NCI-H1092 (cell line): ENCODE results near the gene BABAM1.
"Not testable (repeated sequence)": the region's sequence is repeated elsewhere in the genome, so short reads cannot be mapped to it uniquely, and the experiment has no call there.

ENCODE experiments used
- DNase-seq: peaks from one replicate; lab custom pipeline; 2025; lab: John Stamatoyannopoulos, UW

The BABAM1 gene

GRCh38 chr19:17275441-17276175 lies 8.4 kb downstream of the BABAM1 start:
- DNase-seq = no peak

GRCh38 chr19:17279436-17279835 lies 12.2 kb downstream of the BABAM1 start:
- DNase-seq = no peak

- no peak for DNase-seq
These were observed 14.4 kb downstream of the BABAM1 start, which contains the start of gene ANKLE1 for GRCh38 chr19:17281391-17282304. ANKLE1 (plus strand) TSS chr19:17281901; CDS start chr19:17281921, 20 bp downstream.

- peak; percentile 75 for DNase-seq
These were observed 15.4 kb downstream of the BABAM1 start for GRCh38 chr19:17282488-17283125.

GRCh38 chr19:17283504-17283996 lies 16.3 kb downstream of the BABAM1 start:
- DNase-seq = no peak

DNA sequence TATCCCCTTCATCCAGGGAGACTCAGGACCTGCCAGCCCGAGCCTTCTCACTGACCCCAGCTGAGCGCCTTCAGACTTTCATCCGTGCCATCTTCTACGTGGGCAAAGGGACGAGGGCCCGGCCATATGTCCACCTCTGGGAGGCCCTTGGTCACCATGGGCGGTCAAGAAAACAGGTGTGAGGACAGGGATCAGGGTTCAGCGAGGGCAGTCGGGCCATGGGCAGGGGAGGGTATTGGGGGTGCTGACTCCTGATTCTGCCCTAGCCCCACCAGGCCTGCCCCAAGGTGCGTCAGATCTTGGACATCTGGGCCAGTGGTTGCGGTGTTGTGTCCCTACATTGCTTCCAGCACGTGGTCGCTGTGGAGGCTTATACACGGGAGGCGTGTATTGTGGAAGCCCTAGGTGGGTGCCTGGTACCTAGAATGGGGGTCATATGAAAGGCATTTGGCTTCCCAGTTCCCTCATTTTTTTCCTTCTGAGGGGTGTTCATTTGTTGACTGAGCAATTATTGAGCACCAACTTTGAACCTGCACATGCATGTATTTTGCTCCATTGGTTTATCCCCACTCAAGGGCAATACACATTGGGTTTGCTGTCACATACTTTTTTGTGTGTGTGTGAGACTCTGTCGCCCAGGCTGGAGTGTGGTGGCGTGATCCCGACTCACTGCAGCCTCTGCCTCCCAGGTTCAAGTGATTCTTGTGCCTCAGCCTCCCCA lies 18.3 kb downstream of the BABAM1 start:
- no peak for DNase-seq

DNA sequence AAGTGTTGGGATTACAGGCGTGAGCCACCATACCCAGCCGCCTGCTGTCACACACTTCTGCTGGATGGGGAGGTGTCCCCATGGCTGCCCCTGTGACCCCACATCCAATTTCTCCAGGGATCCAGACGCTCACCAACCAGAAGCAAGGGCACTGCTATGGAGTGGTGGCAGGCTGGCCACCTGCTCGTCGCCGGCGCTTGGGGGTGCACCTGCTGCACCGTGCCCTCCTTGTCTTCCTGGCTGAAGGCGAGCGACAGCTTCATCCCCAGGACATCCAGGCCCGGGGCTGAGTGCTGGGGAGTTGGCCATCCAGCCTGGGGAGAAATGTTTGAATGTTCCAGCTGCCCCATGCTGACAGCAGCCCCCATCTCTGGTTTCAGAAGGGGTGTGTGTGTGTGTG lies 19.0 kb downstream of the BABAM1 start:
- DNase-seq = no peak

GRCh38 chr19:17286752-17287151 lies 19.5 kb downstream of the BABAM1 start:
- no peak for DNase-seq

DNA sequence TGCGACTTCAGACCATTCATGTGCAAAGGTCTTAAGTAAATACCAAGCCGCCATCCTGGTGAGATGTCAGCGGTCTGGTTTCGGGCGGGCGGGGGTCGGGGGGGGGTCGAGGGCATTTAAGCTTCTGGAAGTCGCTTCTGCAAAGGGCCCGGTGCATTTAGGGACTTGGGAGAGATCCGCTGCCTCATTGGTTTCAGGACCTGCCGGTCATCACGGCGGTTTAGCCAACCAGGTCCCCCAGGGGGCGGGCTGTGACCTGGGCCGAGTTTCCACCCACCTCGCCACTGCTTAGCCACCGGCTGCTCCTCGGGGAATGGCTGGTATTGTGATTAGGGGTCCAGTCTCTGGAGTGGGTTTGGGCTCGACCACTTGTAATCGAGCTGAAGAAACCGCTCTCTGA lies 22.2 kb downstream of the BABAM1 start:
- DNase-seq = no peak

DNA sequence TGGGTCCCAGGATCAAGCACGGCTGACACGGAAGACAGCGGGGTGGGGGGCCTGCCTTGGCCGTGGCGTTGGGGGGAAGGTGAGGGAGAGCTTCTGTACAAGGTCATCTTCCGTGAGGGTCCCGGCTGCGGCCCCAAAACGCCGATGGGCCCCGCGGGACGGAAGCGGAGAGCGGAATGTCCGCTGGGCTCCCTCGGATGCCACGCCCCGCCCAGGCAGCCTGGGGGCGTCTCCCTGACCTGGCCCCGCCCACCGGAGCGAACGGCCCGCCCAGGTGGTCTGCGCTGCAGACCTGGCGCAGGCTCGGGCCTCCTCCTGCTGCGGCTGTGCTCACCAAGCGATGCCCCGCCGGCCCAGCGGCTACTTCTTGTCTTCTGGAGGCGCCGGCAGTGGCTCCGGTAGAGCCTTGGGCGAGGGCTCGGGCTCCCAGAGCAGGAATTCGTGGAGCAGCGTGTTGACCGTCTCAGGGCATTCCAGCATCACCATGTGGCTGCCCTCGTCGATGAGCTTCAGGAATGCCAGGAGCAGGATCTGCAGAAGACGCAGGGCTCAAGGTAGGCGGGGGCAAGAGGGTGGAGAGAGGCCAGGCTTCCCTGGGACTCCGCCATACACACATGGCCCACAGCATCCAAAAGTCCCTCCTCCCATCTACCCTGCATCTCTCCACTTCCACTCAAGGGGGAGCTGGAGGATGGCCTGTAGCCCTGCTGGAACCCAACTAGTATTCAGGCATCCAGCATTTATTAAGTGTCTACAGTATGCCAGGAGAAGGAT lies 25.2 kb downstream of the BABAM1 start:
- DNase-seq = no peak

GRCh38 chr19:17293605-17294004 lies 26.4 kb downstream of the BABAM1 start:
- DNase-seq = no peak

DNA sequence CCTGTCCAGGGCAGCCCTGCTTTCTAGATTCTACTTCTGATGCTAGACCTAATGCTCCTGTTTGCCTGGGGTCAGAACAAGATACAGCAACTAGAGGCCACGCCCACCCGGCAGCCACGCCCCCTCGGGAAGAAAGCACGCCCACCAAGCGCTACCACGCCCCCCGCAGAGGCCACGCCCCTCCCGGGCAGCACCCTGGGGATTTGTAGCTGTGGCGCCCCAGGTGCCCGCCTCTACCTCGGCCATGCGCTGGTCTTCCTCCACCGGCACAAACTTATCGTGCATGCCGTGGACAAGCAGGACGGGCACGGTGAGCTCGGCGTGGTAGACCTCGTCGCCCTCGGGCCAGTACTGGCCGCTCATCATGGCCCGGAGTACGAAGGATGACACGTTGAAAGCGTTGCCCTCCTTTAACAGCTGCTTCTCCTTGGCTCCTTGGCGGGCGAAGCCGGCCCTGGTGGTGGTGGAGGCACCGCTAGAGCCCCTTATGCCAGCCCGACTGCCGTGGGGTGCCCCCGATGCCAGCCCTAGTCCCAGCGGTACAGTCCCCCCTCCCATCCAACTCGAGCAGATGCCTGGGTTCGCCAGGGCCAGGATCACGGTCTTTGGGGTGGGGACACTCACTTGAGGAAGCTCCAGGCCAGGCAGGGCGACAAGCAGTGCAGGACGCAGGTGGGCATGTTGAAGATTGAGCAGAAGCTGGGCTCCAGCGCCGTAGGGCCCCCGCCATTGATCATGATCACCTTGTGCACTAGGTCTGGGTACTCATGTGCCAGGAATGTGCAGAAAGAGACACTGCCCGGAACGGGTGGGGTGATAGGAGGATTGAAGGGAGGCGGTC lies 27.0 kb downstream of the BABAM1 start:
- no peak for DNase-seq

DNA sequence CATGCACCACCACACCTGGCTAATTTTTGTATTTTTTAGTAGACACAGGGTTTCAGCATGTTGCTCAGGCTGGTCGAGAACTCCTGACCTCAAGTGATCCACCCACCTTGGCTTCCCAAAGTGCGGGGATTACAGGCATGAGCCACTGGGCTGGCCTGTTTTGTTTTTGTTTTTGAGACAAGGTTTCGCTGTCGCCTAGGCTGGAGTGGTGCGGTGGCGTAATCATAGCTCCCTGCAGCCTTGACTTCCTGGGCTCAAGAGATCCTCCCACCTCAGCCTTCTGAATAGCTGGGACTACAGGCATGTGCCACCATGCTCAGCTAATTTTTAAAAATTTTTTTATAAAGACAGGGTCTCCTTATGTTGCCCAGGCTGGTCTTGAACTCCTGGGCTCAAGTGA lies 28.3 kb downstream of the BABAM1 start:
- not testable (repeated sequence) for DNase-seq

GRCh38 chr19:17296273-17296672 lies 29.0 kb downstream of the BABAM1 start:
- no peak for DNase-seq

GRCh38 chr19:17296976-17297375 lies 29.7 kb downstream of the BABAM1 start:
- no peak for DNase-seq

DNA sequence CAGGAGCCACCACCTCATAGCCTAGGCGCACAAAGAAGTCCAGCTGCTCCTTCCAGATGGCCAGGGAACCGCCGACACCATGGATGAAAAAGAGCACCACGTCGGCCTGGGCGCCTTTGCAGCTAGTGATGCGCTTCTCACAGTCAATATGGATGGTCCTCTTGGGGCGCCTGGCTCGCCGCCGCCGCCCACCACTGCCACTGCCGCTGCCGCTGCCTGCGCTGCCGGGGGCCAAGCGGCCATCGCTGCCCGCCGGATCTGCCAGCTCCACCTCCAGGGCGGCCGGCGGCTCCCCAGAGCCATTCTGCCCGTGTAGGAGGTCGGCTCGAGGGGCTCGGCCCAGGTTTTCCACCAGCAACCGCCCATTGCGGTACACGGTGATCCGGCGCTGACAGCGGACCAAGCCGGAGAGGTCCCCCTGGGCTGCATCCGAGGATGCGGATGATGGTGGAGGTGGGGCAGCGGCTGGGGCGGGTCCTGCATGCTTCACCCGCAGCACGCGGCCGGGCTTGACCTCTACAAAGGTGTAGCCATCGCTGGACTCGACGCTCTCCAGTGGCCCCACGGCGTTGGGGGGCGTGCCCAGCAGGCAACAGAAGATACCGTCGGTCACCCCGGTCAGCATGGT lies 33.9 kb downstream of the BABAM1 start:
- DNase-seq = no peak

DNA sequence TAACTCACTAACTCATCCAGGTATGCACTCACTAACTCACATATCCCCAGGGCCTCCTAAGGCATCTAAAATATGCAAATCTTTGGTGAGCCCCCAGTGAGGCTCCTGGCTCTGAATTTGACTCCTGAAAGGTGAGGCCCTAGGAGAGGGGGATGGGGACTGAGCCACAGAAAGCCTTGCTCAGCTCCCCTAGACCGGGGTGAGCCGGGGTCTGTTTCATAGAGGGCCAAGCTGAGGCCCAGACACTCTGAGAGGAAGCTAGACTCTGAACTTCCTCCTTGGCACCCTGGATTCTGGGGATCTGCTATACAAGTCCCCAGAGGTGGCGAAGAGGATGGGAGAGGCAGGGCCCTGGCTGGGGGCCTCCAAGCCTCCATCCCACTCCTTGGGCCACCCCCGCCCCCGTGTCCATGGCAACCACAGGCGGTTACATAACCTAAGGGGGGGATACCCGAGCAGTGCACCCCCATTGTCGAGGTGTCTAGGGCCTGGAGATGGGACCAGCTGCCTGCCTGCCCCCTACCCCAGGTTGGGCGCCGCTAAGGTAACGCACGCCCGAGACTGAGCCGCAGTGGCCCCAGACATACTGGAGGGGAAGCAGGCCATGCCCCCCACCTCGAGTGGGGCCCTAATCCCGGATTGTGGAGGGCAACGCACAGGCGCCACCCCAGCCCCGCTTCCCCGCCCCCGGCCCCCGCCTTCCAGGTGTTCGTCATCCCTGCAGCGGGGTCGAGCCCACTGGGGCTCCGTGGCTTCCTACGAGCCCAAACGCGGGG lies 35.3 kb downstream of the BABAM1 start:
- DNase-seq = no peak

- DNase-seq = peak; percentile 95
These were observed 36.1 kb downstream of the BABAM1 start, which contains the start of gene ABHD8 for GRCh38 chr19:17303167-17303939. ABHD8 (minus strand) TSS chr19:17303425; CDS start chr19:17301616, 1,809 bp downstream.
